HG02981 (cell line): ENCODE measurements around the gene MYOZ3.

ENCODE experiments used
- ATAC-seq: cut with Tn5 transposase; IDR thresholded peaks from one replicate; pipeline ENCODE4 v1.9.1; 2021; ENCODE audit warnings: mild to moderate bottlenecking, moderate library complexity; ENCODE audit not compliant: unreplicated experiment

MYOZ3 gene

GRCh38 chr5:150642567-150642927 lies 18.5 kb upstream of the MYOZ3 start:
- ATAC-seq = no peak

GRCh38 chr5:150642991-150643710 lies 17.9 kb upstream of the MYOZ3 start:
- no peak for ATAC-seq

- ATAC-seq = no peak
Measured at GRCh38 chr5:150644058-150644457, 17.0 kb upstream of the MYOZ3 start.

GRCh38 chr5:150644514-150644913 lies 16.5 kb upstream of the MYOZ3 start:
- ATAC-seq = no peak

GRCh38 chr5:150645070-150645700 lies 15.9 kb upstream of the MYOZ3 start:
- ATAC-seq = no peak

- ATAC-seq = no peak
Measured at GRCh38 chr5:150647275-150648251, 13.5 kb upstream of the MYOZ3 start.

DNA sequence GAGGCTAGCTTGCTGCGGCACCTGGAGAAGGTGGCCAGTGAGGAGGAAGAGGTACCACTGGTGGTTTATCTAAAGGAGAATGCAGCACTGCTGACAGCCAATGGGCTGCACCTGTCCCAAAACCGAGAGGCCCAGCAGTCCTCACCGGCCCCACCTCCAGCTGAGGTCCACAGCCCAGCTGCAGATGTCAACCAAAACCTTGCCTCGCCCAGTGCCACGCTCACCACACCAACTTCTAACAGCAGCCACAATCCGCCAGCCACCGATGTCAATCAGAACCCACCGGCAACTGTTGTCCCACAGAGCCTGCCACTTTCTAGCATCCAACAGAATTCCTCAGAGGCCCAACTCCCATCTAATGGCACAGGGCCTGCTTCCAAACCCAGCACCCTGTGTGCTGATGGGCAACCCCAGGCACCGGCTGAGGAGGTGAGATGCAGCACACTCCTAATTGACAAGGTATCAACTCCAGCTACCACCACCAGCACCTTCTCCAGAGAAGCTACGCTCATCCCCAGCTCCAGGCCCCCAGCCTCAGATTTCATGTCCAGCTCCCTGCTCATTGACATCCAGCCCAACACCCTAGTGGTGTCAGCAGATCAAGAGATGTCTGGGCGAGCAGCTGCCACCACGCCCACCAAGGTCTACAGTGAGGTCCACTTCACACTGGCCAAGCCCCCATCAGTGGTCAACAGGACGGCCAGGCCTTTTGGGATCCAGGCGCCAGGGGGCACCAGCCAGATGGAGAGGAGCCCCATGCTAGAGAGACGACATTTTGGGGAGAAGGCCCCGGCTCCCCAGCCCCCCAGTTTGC lies 12.6 kb upstream of the MYOZ3 start:
- no peak for ATAC-seq

DNA sequence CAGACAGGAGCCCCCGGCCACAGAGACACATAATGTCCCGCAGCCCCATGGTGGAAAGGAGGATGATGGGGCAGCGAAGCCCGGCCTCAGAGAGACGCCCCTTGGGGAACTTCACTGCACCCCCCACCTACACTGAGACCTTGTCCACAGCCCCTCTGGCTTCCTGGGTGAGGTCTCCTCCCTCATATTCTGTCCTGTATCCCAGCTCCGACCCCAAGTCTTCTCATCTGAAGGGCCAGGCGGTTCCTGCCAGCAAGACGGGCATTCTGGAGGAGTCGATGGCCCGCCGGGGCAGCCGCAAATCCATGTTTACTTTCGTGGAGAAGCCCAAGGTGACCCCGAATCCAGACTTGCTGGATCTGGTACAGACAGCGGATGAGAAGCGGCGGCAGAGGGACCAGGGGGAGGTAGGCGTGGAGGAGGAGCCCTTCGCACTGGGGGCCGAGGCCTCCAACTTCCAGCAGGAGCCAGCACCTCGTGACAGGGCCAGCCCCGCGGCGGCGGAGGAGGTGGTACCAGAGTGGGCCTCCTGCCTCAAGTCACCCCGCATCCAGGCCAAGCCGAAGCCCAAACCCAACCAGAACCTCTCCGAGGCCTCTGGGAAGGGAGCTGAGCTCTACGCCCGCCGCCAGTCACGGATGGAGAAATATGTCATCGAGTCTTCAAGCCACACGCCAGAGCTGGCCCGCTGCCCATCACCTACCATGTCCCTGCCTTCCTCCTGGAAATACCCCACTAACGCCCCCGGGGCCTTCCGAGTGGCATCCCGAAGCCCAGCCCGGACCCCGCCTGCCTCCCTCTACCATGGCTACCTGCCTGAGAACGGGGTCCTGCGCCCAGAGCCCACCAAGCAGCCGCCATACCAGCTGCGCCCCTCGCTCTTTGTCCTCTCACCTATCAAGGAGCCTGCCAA lies 11.7 kb upstream of the MYOZ3 start:
- no peak for ATAC-seq

GRCh38 chr5:150650021-150651006 lies 10.7 kb upstream of the MYOZ3 start:
- ATAC-seq = no peak

GRCh38 chr5:150651382-150651781 lies 9.7 kb upstream of the MYOZ3 start:
- no peak for ATAC-seq

DNA sequence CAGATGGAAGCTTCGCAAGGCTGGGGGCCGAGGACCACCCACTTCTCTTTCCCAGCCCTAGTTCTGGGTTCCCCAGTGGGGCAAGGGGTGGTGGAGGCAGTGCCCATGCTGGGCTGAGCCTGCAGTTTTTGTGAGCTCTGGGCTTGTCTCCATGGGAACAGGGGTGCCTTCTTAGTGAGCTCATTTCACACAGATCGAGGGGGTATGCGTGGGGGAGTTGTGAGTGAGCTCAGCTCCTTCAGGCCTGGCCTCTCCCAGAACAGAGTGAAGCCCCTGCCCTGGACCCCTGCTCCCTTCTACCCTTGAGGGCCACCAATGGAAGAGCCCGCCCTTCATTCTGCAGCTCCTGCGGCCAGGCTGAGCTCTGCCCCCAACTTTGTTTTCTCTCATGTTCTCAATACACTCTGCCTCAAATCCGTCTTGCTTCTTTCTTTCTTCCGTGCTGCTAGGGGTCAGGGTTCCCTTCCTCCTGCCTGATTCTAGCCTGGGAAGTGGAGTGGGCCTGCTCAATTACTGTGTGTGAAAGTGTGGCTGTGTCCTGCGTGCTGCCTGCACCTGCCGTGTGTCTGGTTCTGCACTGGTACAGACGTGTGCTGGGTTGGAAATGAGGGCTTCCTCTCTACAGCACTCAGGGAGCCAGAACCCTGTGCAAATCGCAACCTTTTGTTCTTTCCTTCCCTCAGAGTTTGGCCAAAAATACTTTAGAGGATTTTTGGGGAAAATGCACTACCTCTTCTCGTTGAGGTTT lies 9.0 kb upstream of the MYOZ3 start:
- ATAC-seq = no peak

- no peak for ATAC-seq
Measured at GRCh38 chr5:150653145-150653761, 7.8 kb upstream of the MYOZ3 start.

- ATAC-seq = no peak
Measured at GRCh38 chr5:150653762-150654556, 7.1 kb upstream of the MYOZ3 start.

GRCh38 chr5:150655221-150655620 lies 5.8 kb upstream of the MYOZ3 start:
- no peak for ATAC-seq

- peak; percentile 77 for ATAC-seq
Measured at GRCh38 chr5:150656191-150657132, 4.6 kb upstream of the MYOZ3 start.
